Fibroblast of pulmonary artery (primary cell): ENCODE data around the gene BCL7C.
"Not testable (repeated sequence)": the region's sequence is repeated elsewhere in the genome, so short reads cannot be mapped to it uniquely, and the experiment has no call there.

Experiments
- DNase-seq: peaks from one replicate; pipeline ENCODE4 v3.0.0-alpha.2; 2010; ENCODE audit warnings: low read depth
- H3K4me3 ChIP-seq: replicated peaks from 2 replicates; pipeline ENCODE4 v1.5.1; 2011; ENCODE audit warnings: low read depth, mild to moderate bottlenecking, control low read depth, low read length, moderate library complexity
- TF ChIP-seq, protein P1 (sequence below): IDR thresholded peaks from 2 replicates; pipeline ENCODE4 v1.5.1; 2011; ENCODE audit warnings: mild to moderate bottlenecking, control low read depth, low read length, inconsistent platforms; ENCODE audit errors: missing control alignments

BCL7C gene

DNA sequence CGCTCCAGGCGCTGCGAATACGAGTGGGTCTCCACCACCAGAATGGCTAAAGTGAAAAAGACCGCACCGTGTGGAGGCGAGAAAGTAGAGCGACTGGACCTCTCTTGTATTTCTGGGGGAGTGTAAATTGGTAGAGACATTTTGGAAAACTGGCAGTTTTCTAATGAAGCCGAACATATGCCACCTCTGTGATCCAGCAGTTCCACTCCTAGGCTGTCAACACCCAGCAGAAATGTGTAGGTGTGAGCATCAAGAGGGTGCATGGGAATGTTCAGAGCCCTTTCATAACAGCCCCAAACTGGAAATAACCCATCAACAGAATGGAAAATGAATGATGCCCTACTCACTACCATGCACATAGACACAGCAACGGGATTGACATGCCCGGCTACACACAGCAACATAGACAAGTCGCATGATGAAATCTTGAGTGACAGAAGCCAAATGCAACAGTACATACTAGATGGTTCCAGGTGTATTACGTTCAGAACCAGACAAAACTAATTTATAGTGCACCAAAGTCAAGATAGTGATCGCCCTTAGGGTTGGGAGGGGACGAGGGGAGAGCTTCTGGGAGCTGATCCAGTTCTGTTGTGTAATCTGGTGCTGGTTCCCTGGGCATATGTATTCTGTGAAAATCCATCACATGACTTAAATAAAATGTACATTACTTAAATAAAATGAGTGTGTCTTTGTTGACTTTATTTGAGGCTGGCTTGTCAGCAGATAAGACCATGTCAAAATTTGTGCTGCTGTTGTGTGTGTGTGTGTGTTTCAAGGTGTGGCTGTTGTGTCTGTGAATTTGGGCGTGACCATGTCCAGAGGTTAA is 877 bp upstream of the BCL7C start:
- peak overlapping the region; percentile 51 for H3K4me3 ChIP-seq
- TF ChIP-seq, protein P1, sequence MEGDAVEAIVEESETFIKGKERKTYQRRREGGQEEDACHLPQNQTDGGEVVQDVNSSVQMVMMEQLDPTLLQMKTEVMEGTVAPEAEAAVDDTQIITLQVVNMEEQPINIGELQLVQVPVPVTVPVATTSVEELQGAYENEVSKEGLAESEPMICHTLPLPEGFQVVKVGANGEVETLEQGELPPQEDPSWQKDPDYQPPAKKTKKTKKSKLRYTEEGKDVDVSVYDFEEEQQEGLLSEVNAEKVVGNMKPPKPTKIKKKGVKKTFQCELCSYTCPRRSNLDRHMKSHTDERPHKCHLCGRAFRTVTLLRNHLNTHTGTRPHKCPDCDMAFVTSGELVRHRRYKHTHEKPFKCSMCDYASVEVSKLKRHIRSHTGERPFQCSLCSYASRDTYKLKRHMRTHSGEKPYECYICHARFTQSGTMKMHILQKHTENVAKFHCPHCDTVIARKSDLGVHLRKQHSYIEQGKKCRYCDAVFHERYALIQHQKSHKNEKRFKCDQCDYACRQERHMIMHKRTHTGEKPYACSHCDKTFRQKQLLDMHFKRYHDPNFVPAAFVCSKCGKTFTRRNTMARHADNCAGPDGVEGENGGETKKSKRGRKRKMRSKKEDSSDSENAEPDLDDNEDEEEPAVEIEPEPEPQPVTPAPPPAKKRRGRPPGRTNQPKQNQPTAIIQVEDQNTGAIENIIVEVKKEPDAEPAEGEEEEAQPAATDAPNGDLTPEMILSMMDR = no peak
- peak; percentile 19 for DNase-seq

GRCh38 chr16:30893417-30893743 is 497 bp downstream of the BCL7C start:
- DNase-seq = no peak
- peak overlapping the region; percentile 80 for H3K4me3 ChIP-seq
- TF ChIP-seq, protein P1 = no peak

DNA sequence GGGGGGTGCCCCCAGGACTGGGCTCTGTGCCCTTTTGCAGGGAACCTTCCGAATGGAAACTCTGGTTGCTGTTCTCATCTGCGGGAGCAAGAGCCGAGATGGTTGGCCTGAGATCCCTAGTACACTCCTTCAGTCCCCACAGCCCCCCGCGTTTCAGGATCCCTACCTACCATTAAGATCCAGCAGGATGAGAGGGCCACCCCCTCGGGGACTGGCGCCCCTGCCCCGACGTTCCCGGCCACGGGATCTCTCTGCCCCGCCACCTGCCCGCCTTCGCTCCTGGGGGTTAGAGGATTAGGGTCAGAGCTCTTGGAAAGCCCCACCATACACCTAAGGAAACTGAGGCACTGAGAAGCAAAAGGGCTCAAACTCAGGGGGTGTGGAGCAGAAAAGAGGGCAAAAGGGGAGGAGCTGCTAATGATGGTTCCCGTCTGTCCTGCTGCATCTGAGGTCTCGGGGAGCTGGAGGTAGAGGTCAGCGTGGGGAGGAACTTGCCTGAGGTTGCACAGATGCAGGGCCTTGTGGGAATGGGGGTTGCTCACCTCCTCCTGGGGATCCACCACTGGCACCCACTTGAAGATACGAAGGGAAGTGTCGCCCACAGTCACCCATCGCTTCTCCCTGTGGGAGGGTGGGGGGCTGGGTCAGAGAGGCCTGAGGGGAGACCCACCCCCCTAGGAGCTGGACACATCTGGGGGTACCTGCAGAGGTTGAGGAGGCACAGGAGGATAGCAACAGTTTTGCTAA is 1.0 kb downstream of the BCL7C start:
- TF ChIP-seq, protein P1 = no peak
- no peak for DNase-seq
- H3K4me3 ChIP-seq = peak overlapping the region; percentile 80

DNA sequence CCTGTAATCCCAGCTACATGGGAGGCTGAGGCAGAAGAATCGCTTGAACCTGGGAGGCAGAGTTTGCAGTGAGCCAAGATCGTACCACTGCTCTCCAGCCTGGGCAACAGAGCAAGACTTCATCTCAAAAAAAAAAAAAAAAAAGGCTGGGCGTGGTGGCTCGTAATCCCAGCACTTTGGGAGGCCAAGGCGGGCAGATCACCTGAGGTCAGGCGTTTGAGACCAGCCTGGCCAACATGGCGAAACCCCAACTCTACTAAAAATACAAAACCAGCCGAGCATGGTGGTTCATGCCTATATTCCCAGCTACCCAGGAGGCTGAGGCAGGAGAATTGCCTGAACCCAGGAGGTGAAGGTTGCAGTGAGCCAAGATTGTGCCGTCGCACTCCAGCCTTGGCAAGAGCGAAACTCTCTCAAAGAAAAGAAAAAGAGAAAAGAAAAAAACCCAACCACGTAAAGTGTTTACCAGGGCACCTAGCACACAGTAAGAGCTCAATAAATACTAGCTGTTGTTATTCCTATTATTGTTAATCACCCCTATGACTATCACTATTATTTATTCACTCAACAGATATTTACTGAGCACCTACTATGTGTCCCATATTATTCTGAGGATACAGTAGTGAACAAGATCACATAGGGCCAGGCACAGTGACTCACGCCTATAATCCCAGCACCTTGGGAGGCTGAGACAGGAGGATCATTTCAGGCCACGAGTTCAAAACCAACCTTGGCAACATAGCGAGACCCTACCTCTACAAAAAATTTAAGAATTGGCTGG is 2.6 kb downstream of the BCL7C start:
- H3K4me3 ChIP-seq, DNase-seq: not testable (repeated sequence)

DNA sequence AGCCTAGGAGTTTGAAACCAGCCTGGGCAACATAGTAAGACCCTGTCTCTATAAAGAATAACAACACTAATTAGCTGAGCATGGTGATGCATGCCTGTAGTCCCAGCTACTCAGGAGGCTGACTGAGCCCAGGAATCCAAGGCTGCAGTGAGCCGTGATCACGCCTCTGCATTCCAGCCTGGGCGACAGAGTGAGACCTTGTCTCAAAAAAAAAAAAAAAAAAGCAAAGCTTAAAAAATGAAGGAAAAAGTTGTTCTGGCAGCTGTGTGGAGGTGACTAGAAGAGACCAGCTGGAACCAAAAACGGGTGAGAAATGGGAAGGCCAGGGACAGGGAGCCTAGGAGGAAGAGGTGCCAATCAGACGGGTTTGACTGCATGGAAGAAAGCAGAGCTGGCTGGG is 4.2 kb downstream of the BCL7C start:
- DNase-seq = no peak
- TF ChIP-seq, protein P1 = no peak
- H3K4me3 ChIP-seq = no peak overlapping the region

DNA sequence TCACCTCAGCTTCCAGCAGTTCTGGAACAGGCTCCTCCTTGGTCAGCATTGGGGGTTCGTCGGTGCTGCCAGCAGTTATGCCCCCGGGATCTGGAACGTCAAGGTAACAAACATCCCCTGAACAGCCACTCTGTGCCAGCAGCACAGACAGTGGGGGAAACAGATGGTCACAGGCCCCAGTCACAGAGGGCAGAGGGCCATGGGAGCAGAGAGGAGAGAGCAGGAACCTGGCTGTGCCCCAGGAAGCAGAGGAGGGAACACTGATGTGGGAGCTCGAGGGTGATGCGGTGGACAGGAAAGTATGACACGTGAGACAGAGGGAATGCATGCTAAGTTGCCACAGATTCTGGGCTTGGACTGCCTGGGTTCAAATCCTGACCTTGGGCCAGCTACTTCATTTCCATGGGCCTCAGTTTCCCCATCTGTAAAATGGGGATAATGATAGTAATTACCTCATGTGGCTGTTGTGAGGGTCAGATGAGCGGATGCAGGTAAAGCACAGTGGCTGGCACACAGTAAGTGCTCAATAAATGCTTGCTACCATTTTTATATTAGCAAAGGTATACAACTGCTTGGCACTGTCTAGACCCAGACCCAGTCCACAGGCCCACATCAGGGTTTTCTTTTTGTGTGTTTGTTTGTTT is 4.9 kb downstream of the BCL7C start:
- TF ChIP-seq, protein P1 = no peak
- DNase-seq = no peak
- no peak overlapping the region for H3K4me3 ChIP-seq

GRCh38 chr16:30887927-30888326 is 6.0 kb downstream of the BCL7C start:
- no peak overlapping the region for H3K4me3 ChIP-seq
- TF ChIP-seq, protein P1 = no peak
- DNase-seq = no peak
